HFFc6 (cell line): Measurements from ENCODE around the gene ACSBG1. TPM values are rescaled to one million over a fixed set of nuclear protein-coding genes. Genes with fewer than 3 reads are reported as not detected.
A peak's percentile ranks its signal among the peaks of the same experiment; 100 is the strongest.

ENCODE experiments used
- DNase-seq: peaks from one replicate; pipeline ENCODE4 v3.0.0-alpha.2; 2018
- H3K27ac Mint-ChIP-seq: 2 replicates; pipeline ENCODE4 v1.8.0; 2020; ENCODE audit warnings: mild to moderate bottlenecking, mixed read lengths
- H3K27me3 Mint-ChIP-seq: 2 replicates; pipeline ENCODE4 v1.8.0; 2021; ENCODE audit warnings: mild to moderate bottlenecking, moderate library complexity, mixed read lengths; ENCODE audit not compliant: insufficient read depth
- H3K36me3 Mint-ChIP-seq: 2 replicates; pipeline ENCODE4 v1.8.0; 2021; ENCODE audit warnings: low read depth, mixed read lengths
- H3K4me1 Mint-ChIP-seq: 2 replicates; pipeline ENCODE4 v1.8.0; 2020; ENCODE audit warnings: low read depth, mixed read lengths
- H3K4me3 Mint-ChIP-seq: 2 replicates; pipeline ENCODE4 v1.8.0; 2020; ENCODE audit warnings: mild to moderate bottlenecking, moderate library complexity, mixed read lengths
- H3K9me3 Mint-ChIP-seq: 2 replicates; pipeline ENCODE4 v1.8.0; 2020; ENCODE audit warnings: mild to moderate bottlenecking, mixed read lengths
- long read RNA-seq: library from polyadenylated mRNA; unstranded; transcript quantifications from one replicate; pipeline ENCODE4 v2.0.0, GENCODE V29; 2019
- total RNA-seq, 6 experiments: library from RNA; stranded (reverse); fragmentation: NEBNext Ultra II Directional; extraction: Animal tissue kit (Norgen Biotek cat#: 25700); gene quantifications; 2 replicates in 1 of 6; 3 replicates in 5 of 6; pipeline ENCODE4 v1.2.3, GENCODE V29; 2021
- TF ChIP-seq, protein P1 (sequence below): fragments of 200-600 bp; sonication (generic); IDR thresholded peaks from 2 replicates; pipeline ENCODE4 v1.5.0; 2021; ENCODE audit warnings: antibody characterized with exemption, mild to moderate bottlenecking

The ACSBG1 gene, protein sequence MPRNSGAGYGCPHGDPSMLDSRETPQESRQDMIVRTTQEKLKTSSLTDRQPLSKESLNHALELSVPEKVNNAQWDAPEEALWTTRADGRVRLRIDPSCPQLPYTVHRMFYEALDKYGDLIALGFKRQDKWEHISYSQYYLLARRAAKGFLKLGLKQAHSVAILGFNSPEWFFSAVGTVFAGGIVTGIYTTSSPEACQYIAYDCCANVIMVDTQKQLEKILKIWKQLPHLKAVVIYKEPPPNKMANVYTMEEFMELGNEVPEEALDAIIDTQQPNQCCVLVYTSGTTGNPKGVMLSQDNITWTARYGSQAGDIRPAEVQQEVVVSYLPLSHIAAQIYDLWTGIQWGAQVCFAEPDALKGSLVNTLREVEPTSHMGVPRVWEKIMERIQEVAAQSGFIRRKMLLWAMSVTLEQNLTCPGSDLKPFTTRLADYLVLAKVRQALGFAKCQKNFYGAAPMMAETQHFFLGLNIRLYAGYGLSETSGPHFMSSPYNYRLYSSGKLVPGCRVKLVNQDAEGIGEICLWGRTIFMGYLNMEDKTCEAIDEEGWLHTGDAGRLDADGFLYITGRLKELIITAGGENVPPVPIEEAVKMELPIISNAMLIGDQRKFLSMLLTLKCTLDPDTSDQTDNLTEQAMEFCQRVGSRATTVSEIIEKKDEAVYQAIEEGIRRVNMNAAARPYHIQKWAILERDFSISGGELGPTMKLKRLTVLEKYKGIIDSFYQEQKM
- total RNA-seq = not detected
- long read RNA-seq = 0 reads

DNA sequence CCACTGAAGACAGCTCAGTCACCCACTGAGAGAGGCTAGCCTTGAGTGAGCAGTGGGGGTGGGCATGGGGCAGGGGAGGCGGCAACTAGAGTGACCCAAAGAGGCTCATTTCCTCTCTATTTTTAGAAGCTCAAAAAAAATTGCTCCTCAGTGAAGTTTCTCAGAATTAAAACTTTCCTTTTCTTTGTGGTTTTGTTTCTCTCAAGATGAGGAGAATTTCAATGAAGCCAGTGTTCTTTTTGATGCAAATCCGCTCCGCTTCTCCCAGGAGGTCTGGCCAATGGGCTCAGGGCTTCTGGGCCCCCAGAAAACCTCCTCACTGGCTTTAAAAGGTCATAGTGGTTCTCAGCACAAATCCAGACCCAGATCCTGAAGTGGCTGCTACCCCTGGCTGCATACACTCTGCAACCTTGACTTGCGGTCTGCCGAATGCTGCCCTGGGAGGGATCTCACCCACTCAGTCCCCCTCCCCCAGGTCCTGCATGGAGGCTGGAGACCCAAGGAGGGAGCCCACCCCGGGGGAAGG is at the start of gene ACSBG1:
Gene ACSBG1, minus strand, starts transcription at position 51 of the 526 bp plus-strand sequence. CDS start 64 bp downstream, outside the sequence.
- peaks cover 60% of the 10 kb centered on the region for H3K27me3 Mint-ChIP-seq

DNA sequence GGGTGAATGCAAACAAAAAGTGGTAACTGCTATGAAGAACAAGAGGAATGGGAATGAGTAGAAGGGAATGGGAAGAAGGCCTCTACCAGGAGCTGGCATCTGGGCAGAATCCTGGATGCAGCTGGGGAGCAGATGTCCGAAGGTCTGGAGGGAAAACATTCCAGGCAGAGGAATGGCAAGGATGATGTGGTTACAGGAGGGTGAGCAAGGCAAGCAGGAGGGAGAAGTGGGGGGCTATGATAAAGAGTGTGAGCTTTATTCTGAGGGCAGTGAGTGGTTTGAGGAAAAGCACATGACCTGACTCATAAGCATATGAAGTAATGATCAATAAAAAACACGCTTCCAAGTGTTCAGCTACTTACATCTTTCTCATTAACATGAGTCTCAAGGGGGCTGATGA is 48.0 kb upstream of the ACSBG1 start:
- TF ChIP-seq, protein P1, sequence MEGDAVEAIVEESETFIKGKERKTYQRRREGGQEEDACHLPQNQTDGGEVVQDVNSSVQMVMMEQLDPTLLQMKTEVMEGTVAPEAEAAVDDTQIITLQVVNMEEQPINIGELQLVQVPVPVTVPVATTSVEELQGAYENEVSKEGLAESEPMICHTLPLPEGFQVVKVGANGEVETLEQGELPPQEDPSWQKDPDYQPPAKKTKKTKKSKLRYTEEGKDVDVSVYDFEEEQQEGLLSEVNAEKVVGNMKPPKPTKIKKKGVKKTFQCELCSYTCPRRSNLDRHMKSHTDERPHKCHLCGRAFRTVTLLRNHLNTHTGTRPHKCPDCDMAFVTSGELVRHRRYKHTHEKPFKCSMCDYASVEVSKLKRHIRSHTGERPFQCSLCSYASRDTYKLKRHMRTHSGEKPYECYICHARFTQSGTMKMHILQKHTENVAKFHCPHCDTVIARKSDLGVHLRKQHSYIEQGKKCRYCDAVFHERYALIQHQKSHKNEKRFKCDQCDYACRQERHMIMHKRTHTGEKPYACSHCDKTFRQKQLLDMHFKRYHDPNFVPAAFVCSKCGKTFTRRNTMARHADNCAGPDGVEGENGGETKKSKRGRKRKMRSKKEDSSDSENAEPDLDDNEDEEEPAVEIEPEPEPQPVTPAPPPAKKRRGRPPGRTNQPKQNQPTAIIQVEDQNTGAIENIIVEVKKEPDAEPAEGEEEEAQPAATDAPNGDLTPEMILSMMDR = no peak
- Mint-ChIP-seq H3K4me1 (peaks cover 28% of the 10 kb centered on the region), H3K9me3 (no peaks in the 10 kb centered on the region), H3K27ac (peak overlapping the region; percentile 3; the same call in 1 of the 2 replicates), H3K27me3 (peaks cover 2% of the 10 kb centered on the region; the same call in 1 of the 2 replicates), H3K36me3 (peaks cover 17% of the 10 kb centered on the region), H3K4me3 (no peak overlapping the region)
- DNase-seq = no peak

More for the DNA sequence above, at the start of gene ACSBG1:
- Mint-ChIP-seq H3K36me3 (no peaks in the 10 kb centered on the region), H3K4me3 (no peak within 1 kb of the TSS), H3K4me1 (no peaks in the 10 kb centered on the region), H3K27ac (no peak within 1 kb of the TSS), H3K9me3 (no peaks in the 10 kb centered on the region)
- TF ChIP-seq, protein P1 = no peak
- DNase-seq = no peak

DNA sequence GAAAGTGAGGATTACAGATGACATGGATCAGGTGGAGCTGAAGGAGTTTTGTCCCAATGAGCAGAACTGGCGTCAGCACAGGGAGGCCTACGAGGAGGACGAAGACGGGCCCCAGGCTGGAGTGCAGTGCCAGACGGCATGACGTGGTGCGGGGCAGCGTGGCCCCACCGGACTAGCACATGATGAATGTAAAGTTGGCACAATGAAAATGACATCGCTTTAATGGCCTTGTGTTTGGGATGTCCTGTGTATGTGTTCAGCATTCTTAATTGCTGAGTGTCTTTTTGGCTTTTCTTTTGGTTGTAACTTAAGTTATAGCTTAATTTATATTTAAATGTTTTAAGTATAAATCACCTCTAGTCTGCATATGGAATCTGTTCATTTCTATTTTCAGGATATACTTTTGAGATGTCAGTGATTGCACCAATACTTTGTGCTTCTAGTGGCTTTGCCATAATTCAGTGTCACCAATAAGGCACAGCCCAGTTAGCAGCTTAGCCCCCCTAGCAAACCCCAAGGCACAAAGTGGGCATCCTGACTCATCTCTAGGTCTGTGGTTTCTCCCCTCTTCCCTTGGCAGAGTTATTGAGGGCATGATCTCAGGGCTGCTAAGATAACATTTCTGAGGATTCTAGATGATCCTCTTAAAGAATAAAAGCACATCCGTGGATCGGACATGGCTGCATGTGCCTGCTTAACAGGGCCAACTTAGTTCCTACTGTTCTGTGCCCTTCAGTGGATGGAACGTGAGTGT is 46.1 kb upstream of the ACSBG1 start:
- Mint-ChIP-seq H3K9me3 (no peaks in the 10 kb centered on the region), H3K27ac (peak overlapping the region; percentile 40; the same call in 1 of the 2 replicates), H3K36me3 (peaks cover 9% of the 10 kb centered on the region), H3K4me1 (peaks cover 28% of the 10 kb centered on the region), H3K27me3 (peaks cover 2% of the 10 kb centered on the region; the same call in 1 of the 2 replicates), H3K4me3 (no peak overlapping the region)
- DNase-seq = no peak
- TF ChIP-seq, protein P1 = no peak

DNA sequence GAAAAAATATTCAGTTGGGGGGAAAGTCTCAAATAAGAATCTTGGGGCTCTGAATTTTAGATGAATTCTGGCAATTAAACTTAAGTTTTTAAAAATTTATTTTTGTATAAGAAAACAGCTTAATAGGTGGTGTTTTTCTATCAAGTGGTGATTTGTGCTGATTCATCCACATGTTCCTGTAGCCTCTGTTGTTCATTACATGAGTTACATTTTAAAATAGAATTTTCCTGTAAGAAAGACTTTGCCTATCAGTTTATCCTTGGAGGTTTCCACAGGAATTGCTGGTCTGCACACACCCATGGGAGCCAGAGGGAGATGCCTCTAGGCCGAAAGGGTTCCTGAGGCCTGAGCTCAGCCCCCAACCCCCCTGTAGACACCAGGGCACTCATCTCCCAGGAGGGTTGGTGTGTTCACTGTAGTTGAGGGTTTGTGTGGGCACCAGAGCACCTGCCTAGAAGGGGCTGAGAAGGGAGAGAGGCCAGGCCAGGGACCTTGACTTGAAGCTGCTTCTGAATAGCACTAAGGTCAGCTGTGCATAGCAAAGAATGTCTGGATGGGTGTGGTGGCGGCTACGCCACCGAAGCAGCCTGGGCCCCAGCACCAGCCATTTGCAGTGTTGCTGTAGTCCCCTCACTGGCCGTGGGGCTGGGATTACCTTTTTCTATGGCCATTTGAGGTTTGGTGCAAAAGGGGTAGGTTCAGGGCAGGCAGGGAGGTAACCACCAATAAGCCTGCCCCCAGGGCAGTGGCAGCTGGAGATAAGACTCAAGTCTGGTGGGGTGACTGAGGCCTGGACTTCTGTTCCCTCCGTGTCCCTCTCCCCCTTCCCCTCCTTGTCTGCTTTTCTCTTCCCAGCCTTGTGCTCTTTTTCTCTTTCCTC is 41.9 kb upstream of the ACSBG1 start:
- Mint-ChIP-seq H3K27ac (peak overlapping the region; percentile 12; the same call in 1 of the 2 replicates), H3K36me3 (no peaks in the 10 kb centered on the region), H3K9me3 (no peaks in the 10 kb centered on the region), H3K27me3 (peaks cover 3% of the 10 kb centered on the region; the same call in 1 of the 2 replicates), H3K4me1 (peaks cover 15% of the 10 kb centered on the region), H3K4me3 (no peak overlapping the region)
- TF ChIP-seq, protein P1 = no peak
- DNase-seq = no peak
